ENCODE measurements around the gene UST.
"Not testable (repeated sequence)": the region's sequence is repeated elsewhere in the genome, so short reads cannot be mapped to it uniquely, and the experiment has no call there.

UST gene

GRCh38 chr6:149086363-149086762 is 339.5 kb downstream of the UST start:
- DNase-seq (ENCODE audit: low read depth) = no peak

- DNase-seq (ENCODE audit: low read depth) = no peak
Observed at GRCh38 chr6:149087898-149088297, 341.1 kb downstream of the UST start.

GRCh38 chr6:149088361-149088760 is 341.5 kb downstream of the UST start:
- DNase-seq (ENCODE audit: low read depth) = no peak

GRCh38 chr6:149089510-149089909 is 342.7 kb downstream of the UST start:
- no peak for DNase-seq (ENCODE audit: low read depth)

- DNase-seq (ENCODE audit: low read depth) = no peak
Observed at GRCh38 chr6:149090937-149091336, 344.1 kb downstream of the UST start.

GRCh38 chr6:149093643-149094042 is 346.8 kb downstream of the UST start:
- DNase-seq (ENCODE audit: low read depth) = no peak

- DNase-seq (ENCODE audit: low read depth) = no peak
Observed at GRCh38 chr6:149094156-149094555, 347.3 kb downstream of the UST start.

- DNase-seq (ENCODE audit: low read depth) = no peak
Observed at GRCh38 chr6:149094934-149095351, 348.1 kb downstream of the UST start.

- no peak for DNase-seq (ENCODE audit: low read depth)
Observed at GRCh38 chr6:149095842-149096241, 349.0 kb downstream of the UST start.

GRCh38 chr6:149097794-149098193 is 351.0 kb downstream of the UST start:
- DNase-seq (ENCODE audit: low read depth) = no peak

GRCh38 chr6:149098700-149099276 is 352.0 kb downstream of the UST start:
- DNase-seq (ENCODE audit: low read depth) = no peak

GRCh38 chr6:149102324-149102723 is 355.5 kb downstream of the UST start:
- DNase-seq (ENCODE audit: low read depth) = no peak

- DNase-seq (ENCODE audit: low read depth) = not testable (repeated sequence)
Observed at GRCh38 chr6:149103950-149104349, 357.1 kb downstream of the UST start.

GRCh38 chr6:149107520-149107919 is 360.7 kb downstream of the UST start:
- no peak for DNase-seq (ENCODE audit: low read depth)

- DNase-seq (ENCODE audit: low read depth) = no peak
Observed at GRCh38 chr6:149108038-149108748, 361.4 kb downstream of the UST start.

- DNase-seq (ENCODE audit: low read depth) = no peak
Observed at GRCh38 chr6:149108749-149109100, 361.9 kb downstream of the UST start.

- DNase-seq (ENCODE audit: low read depth) = no peak
Observed at GRCh38 chr6:149109397-149110070, 362.7 kb downstream of the UST start.

- no peak for DNase-seq (ENCODE audit: low read depth)
Observed at GRCh38 chr6:149111556-149112115, 364.8 kb downstream of the UST start.

- DNase-seq (ENCODE audit: low read depth) = no peak
Observed at GRCh38 chr6:149112976-149113375, 366.1 kb downstream of the UST start.

GRCh38 chr6:149114167-149114566 is 367.3 kb downstream of the UST start:
- no peak for DNase-seq (ENCODE audit: low read depth)

- DNase-seq (ENCODE audit: low read depth) = no peak
Observed at GRCh38 chr6:149118737-149119653, 372.2 kb downstream of the UST start.

Data from stimulated activated CD8-positive, alpha-beta memory T cell treated with anti-CD3 and anti-CD28 coated beads, Interleukin-15, amount 100 ng/mL, for 24 hours (primary cell).